ENCODE data around the gene NUMA1.
A peak's percentile ranks its signal among the peaks of the same experiment; 100 is the strongest.

NUMA1 gene

DNA sequence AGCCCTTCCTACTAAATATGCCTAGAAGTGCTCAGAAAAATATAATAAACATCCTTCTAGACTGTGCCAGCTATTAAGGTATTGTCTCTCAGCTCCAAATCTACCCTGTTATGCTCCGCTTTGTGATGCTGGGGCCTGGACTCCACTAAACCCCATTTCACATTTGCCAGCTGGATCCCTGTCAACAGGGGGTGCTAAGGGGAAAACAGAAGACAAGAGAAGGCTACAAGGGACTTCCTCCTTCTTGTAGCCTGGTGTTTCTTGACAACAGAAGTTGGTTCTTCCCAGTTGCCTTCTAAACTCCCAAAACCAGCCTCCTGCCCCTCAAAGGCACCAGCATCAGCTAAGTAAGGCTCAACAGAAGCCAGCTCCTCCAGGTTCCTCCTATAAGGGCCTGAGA, 5.2 kb downstream of the NUMA1 start:
- TF ChIP-seq SIN3A (IDR thresholded peaks at IDR 0.05; ENCODE audit: borderline replicate concordance, insufficient read depth, low read length), result no peak
- TF ChIP-seq, protein P1, sequence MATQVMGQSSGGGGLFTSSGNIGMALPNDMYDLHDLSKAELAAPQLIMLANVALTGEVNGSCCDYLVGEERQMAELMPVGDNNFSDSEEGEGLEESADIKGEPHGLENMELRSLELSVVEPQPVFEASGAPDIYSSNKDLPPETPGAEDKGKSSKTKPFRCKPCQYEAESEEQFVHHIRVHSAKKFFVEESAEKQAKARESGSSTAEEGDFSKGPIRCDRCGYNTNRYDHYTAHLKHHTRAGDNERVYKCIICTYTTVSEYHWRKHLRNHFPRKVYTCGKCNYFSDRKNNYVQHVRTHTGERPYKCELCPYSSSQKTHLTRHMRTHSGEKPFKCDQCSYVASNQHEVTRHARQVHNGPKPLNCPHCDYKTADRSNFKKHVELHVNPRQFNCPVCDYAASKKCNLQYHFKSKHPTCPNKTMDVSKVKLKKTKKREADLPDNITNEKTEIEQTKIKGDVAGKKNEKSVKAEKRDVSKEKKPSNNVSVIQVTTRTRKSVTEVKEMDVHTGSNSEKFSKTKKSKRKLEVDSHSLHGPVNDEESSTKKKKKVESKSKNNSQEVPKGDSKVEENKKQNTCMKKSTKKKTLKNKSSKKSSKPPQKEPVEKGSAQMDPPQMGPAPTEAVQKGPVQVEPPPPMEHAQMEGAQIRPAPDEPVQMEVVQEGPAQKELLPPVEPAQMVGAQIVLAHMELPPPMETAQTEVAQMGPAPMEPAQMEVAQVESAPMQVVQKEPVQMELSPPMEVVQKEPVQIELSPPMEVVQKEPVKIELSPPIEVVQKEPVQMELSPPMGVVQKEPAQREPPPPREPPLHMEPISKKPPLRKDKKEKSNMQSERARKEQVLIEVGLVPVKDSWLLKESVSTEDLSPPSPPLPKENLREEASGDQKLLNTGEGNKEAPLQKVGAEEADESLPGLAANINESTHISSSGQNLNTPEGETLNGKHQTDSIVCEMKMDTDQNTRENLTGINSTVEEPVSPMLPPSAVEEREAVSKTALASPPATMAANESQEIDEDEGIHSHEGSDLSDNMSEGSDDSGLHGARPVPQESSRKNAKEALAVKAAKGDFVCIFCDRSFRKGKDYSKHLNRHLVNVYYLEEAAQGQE (IDR thresholded peaks at IDR 0.05; ENCODE audit: insufficient read depth in 1 of 2, low read depth in 2 of 2, low read length in 2 of 2), result no peak
- no peak for TF ChIP-seq FOXP2 (optimal IDR thresholded peaks at IDR 0.05; ENCODE audit: borderline replicate concordance, extremely low read depth, extremely low read length, insufficient read depth)
- TF ChIP-seq POLR2AphosphoS5 (IDR thresholded peaks at IDR 0.05; ENCODE audit: low read depth, low read length), result no peak
- TF ChIP-seq TAF1 (IDR thresholded peaks at IDR 0.05; ENCODE audit: borderline replicate concordance, insufficient read depth, low read length), result no peak

DNA sequence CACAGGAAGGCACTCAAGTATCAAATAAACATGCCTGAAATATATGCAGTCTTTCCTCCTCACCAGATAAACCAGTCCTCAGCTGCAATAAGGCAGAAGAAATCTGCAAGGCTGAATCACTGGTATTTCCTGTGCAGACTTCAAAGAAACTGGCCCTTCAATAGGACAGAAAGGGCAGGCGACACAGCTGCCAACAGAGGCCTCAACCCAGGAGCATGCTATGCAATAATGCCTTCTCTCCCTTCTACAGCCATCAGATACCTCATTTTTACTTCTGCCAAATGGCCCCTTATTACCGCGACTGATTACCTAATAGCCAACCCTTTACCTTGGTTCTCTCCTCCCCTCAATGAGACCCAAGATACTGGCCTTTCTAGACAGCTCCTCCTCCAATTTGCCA, 8.0 kb downstream of the NUMA1 start:
- TF ChIP-seq FOXP2 (optimal IDR thresholded peaks at IDR 0.05; ENCODE audit: borderline replicate concordance, extremely low read depth, extremely low read length, insufficient read depth) (no peak), SIN3A (IDR thresholded peaks at IDR 0.05; ENCODE audit: borderline replicate concordance, insufficient read depth, low read length) (no peak), POLR2AphosphoS5 (IDR thresholded peaks at IDR 0.05; ENCODE audit: low read depth, low read length) (no peak), TAF1 (IDR thresholded peaks at IDR 0.05; ENCODE audit: borderline replicate concordance, insufficient read depth, low read length) (no peak)
- TF ChIP-seq, protein P1 (IDR thresholded peaks at IDR 0.05; ENCODE audit: insufficient read depth in 1 of 2, low read depth in 2 of 2, low read length in 2 of 2), result no peak

GRCh38 chr11:72070491-72070890, 9.9 kb downstream of the NUMA1 start:
- TF ChIP-seq, protein P1 (IDR thresholded peaks at IDR 0.05; ENCODE audit: insufficient read depth in 1 of 2, low read depth in 2 of 2, low read length in 2 of 2), result no peak
- TF ChIP-seq TAF1 (IDR thresholded peaks at IDR 0.05; ENCODE audit: borderline replicate concordance, insufficient read depth, low read length) (no peak), FOXP2 (optimal IDR thresholded peaks at IDR 0.05; ENCODE audit: borderline replicate concordance, extremely low read depth, extremely low read length, insufficient read depth) (no peak), POLR2AphosphoS5 (IDR thresholded peaks at IDR 0.05; ENCODE audit: low read depth, low read length) (no peak), SIN3A (IDR thresholded peaks at IDR 0.05; ENCODE audit: borderline replicate concordance, insufficient read depth, low read length) (no peak)

GRCh38 chr11:72069787-72070251, 10.5 kb downstream of the NUMA1 start:
- TF ChIP-seq, protein P1 (IDR thresholded peaks at IDR 0.05; ENCODE audit: insufficient read depth in 1 of 2, low read depth in 2 of 2, low read length in 2 of 2), result no peak
- peak; percentile 27 for TF ChIP-seq FOXP2 (optimal IDR thresholded peaks at IDR 0.05; ENCODE audit: borderline replicate concordance, extremely low read depth, extremely low read length, insufficient read depth)
- TF ChIP-seq TAF1 (IDR thresholded peaks at IDR 0.05; ENCODE audit: borderline replicate concordance, insufficient read depth, low read length), result no peak
- TF ChIP-seq SIN3A (IDR thresholded peaks at IDR 0.05; ENCODE audit: borderline replicate concordance, insufficient read depth, low read length), result no peak
- 0 out of 2 replicates have a peak, but pooled peaks have one; percentile 11 for TF ChIP-seq POLR2AphosphoS5 (IDR thresholded peaks at IDR 0.05; ENCODE audit: low read depth, low read length)

DNA sequence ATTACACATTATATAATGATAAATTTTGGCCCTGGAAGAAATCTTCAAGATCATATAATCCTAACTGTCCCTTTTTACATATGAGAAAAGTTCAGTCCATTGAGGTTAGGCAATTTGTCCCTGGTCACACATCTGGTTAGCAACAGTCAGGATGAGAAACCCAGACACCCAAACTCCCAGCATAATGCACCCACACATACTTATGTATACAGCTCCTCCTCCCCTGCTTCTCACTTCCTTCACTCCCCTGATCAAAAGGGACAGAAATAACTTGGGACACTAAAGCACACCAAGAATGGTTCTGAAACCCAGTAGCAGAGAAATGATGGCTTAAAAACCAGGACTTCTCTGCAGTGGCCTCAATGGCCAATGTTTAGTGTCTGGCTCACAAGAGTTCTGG, 11.1 kb downstream of the NUMA1 start:
- TF ChIP-seq, protein P1 (IDR thresholded peaks at IDR 0.05; ENCODE audit: insufficient read depth in 1 of 2, low read depth in 2 of 2, low read length in 2 of 2), result no peak
- TF ChIP-seq POLR2AphosphoS5 (IDR thresholded peaks at IDR 0.05; ENCODE audit: low read depth, low read length), result no peak
- TF ChIP-seq TAF1 (IDR thresholded peaks at IDR 0.05; ENCODE audit: borderline replicate concordance, insufficient read depth, low read length), result no peak
- no peak for TF ChIP-seq SIN3A (IDR thresholded peaks at IDR 0.05; ENCODE audit: borderline replicate concordance, insufficient read depth, low read length)
- TF ChIP-seq FOXP2 (optimal IDR thresholded peaks at IDR 0.05; ENCODE audit: borderline replicate concordance, extremely low read depth, extremely low read length, insufficient read depth), result no peak
